ENCODE measurements around the gene TJP1.

- TF ChIP-seq CTCF (optimal IDR thresholded peaks at IDR 0.05 in 1 of 3, IDR thresholded peaks at IDR 0.05 in 1 of 3, conservative IDR thresholded peaks at IDR 0.05 in 1 of 3; ENCODE audit: extremely low read depth in 1 of 3, insufficient read depth in 2 of 3, low read length in 3 of 3) (no peak), EZH2 (IDR thresholded peaks at IDR 0.05; ENCODE audit: low read length) (no peak)
Measured at GRCh38 chr15:29859293-29859692, 37.0 kb upstream of the TJP1 start.
